ENCODE results near the gene RPS27L.

Gene RPS27L

GRCh38 chr15:63157118-63157843, at the start of gene RPS27L:
Gene RPS27L (minus strand): TSS chr15:63157477. CDS start chr15:63157405, 72 bp downstream.
- peak within 1 kb of the TSS; percentile 86 to 99 (median 95) for H3K27ac ChIP-seq
- H4K20me1 ChIP-seq = peaks cover 0 to 32% (median 8%) of the 10 kb centered on the region in 11 experiments; a peak in 8 of 22 replicates
- H3K4me1 ChIP-seq = peaks cover 16 to 48% (median 26%) of the 10 kb centered on the region in 10 experiments
- H3K36me3 ChIP-seq = peaks cover 25 to 36% (median 33%) of the 10 kb centered on the region in 11 experiments
- peak within 1 kb of the TSS; percentile 76 to 90 (median 82) for H3K4me3 ChIP-seq
- H3K9me3 ChIP-seq (replicated peaks in 1 of 11) = no peaks in the 10 kb centered on the region
- peak within 1 kb of the TSS; percentile 71 to 93 (median 86) for H3K4me2 ChIP-seq
- TF ChIP-seq Cebpa-rat (IDR thresholded peaks at IDR 0.05) = no peak
- peak within 1 kb of the TSS; percentile 90 to 99 (median 95) for H3K9ac ChIP-seq
- no peaks in the 10 kb centered on the region for H3K27me3 ChIP-seq

GRCh38 chr15:63206079-63206478, 48.8 kb upstream of the RPS27L start:
- Histone ChIP-seq H3K4me3 (no peak overlapping the region), H3K4me1 (peaks cover 56 to 97% (median 66%) of the 10 kb centered on the region in 10 experiments), H3K9me3 (replicated peaks in 1 of 11) (peaks cover 0 to 5% (median 0%) of the 10 kb centered on the region in 11 experiments; a peak in 2 of 22 replicates), H3K36me3 (peaks cover 3 to 26% (median 12%) of the 10 kb centered on the region in 11 experiments; a peak in 11 of 22 replicates), H3K4me2 (peak overlapping the region in 2 of 11 experiments; percentile 55 to 84; a peak in 4 of 22 replicates), H3K27me3 (no peaks in the 10 kb centered on the region), H3K9ac (no peak overlapping the region), H3K27ac (no peak overlapping the region), H4K20me1 (peaks cover 0 to 99% (median 28%) of the 10 kb centered on the region in 11 experiments; a peak in 12 of 22 replicates)
- no peak for TF ChIP-seq Cebpa-rat (IDR thresholded peaks at IDR 0.05)

DNA sequence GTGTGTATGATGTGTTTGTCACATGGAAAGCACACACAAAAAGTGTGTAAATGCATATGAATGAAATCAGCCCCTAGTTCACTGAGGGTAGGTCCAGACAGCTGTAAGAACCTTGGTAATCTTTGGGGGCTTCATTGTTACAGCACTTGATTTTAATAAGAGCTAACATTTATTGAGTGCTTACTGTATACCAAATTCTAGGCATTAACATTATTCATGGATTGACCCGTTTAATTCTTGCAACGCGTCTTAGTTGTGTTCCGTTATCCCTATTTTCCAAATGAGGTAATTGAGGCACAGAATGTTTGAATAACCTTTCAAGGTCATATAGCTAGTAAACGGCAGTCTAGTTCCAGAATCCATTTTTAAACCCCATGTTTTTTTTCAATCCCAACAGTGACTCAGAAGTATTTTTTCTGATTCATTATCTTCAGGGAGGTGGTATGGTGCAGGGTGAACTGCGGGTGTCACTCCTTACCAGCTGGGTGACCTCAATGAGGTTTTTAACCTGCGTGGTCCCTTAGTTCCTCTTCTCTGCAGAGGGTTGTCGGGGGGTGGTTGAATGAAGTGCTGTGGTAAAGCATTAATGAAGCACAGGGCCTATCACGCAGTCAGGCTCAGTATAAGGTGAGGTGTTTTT, 46.3 kb upstream of the RPS27L start:
- Histone ChIP-seq H3K27me3 (no peaks in the 10 kb centered on the region), H3K9ac (no peak overlapping the region), H3K27ac (peak overlapping the region in 4 of 11 experiments; percentile 18 to 56 (median 40); a peak in 7 of 22 replicates), H3K36me3 (peaks cover 14 to 43% (median 21%) of the 10 kb centered on the region in 11 experiments; a peak in 16 of 22 replicates), H3K4me1 (peaks cover 39 to 95% (median 48%) of the 10 kb centered on the region in 10 experiments), H3K4me3 (no peak overlapping the region), H3K9me3 (replicated peaks in 1 of 11) (peaks cover 0 to 6% (median 0%) of the 10 kb centered on the region in 11 experiments; a peak in 3 of 22 replicates), H3K4me2 (peak overlapping the region; percentile 16 to 76 (median 42); a peak in 19 of 22 replicates), H4K20me1 (peaks cover 0 to 100% (median 28%) of the 10 kb centered on the region in 11 experiments; a peak in 13 of 22 replicates)
- no peak for TF ChIP-seq Cebpa-rat (IDR thresholded peaks at IDR 0.05)

DNA sequence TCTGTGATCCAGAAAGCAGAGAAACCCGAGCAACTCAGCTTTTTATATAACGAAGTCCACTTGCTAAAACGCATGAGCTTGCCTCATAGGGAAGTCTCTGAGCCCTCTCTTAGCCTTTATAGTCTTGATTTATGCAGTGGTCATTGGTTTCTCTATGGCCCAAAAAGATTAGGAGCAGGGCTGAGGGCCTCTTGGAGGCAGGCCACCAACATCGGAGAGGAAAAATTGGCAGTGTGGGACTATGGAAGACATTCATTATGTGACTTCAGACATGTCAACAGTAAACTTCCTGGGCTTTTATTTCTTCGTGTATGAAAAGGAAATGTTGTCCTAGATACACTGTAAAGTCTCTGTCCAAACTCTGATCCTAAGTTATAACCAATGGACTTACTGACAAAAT, 45.6 kb upstream of the RPS27L start:
- H3K27ac ChIP-seq = peak overlapping the region in 5 of 11 experiments; percentile 2 to 56 (median 30); a peak in 7 of 22 replicates
- H3K4me3 ChIP-seq = no peak overlapping the region
- peak overlapping the region; percentile 16 to 76 (median 44); a peak in 19 of 22 replicates for H3K4me2 ChIP-seq
- H4K20me1 ChIP-seq = peaks cover 0 to 100% (median 28%) of the 10 kb centered on the region in 11 experiments; a peak in 13 of 22 replicates
- peaks cover 20 to 43% (median 26%) of the 10 kb centered on the region in 11 experiments; a peak in 18 of 22 replicates for H3K36me3 ChIP-seq
- peaks cover 32 to 95% (median 41%) of the 10 kb centered on the region in 10 experiments for H3K4me1 ChIP-seq
- H3K27me3 ChIP-seq = no peaks in the 10 kb centered on the region
- TF ChIP-seq Cebpa-rat (IDR thresholded peaks at IDR 0.05) = no peak
- no peak overlapping the region for H3K9ac ChIP-seq
- H3K9me3 ChIP-seq (replicated peaks in 1 of 11) = peaks cover 0 to 6% (median 0%) of the 10 kb centered on the region in 11 experiments; a peak in 3 of 22 replicates

- H3K9ac ChIP-seq = no peak overlapping the region
- peaks cover 0 to 100% (median 31%) of the 10 kb centered on the region in 11 experiments; a peak in 13 of 22 replicates for H4K20me1 ChIP-seq
- H3K9me3 ChIP-seq (replicated peaks in 1 of 11) = peaks cover 0 to 6% (median 0%) of the 10 kb centered on the region in 11 experiments; a peak in 3 of 22 replicates
- H3K4me3 ChIP-seq = no peak overlapping the region
- peaks cover 38 to 94% (median 46%) of the 10 kb centered on the region in 10 experiments for H3K4me1 ChIP-seq
- H3K27ac ChIP-seq = no peak overlapping the region
- no peak for TF ChIP-seq Cebpa-rat (IDR thresholded peaks at IDR 0.05)
- peaks cover 18 to 42% (median 29%) of the 10 kb centered on the region in 11 experiments; a peak in 19 of 22 replicates for H3K36me3 ChIP-seq
- peak overlapping the region in 6 of 11 experiments; percentile 0 to 66 (median 33); a peak in 7 of 22 replicates for H3K4me2 ChIP-seq
- H3K27me3 ChIP-seq = no peaks in the 10 kb centered on the region
Measured at GRCh38 chr15:63200464-63201249, 43.4 kb upstream of the RPS27L start.

GRCh38 chr15:63198371-63199250, 41.3 kb upstream of the RPS27L start:
- Histone ChIP-seq H3K4me1 (peaks cover 55 to 97% (median 60%) of the 10 kb centered on the region in 10 experiments), H3K9me3 (replicated peaks in 1 of 11) (peaks cover 0 to 6% (median 0%) of the 10 kb centered on the region in 11 experiments; a peak in 3 of 22 replicates), H3K9ac (no peak overlapping the region), H3K27me3 (no peaks in the 10 kb centered on the region), H3K36me3 (peaks cover 18 to 42% (median 29%) of the 10 kb centered on the region in 11 experiments; a peak in 19 of 22 replicates), H3K4me2 (peak overlapping the region in 2 of 11 experiments; percentile 42 to 43; a peak in 5 of 22 replicates), H4K20me1 (peaks cover 0 to 100% (median 19%) of the 10 kb centered on the region in 11 experiments; a peak in 11 of 22 replicates), H3K4me3 (no peak overlapping the region), H3K27ac (no peak overlapping the region)
- no peak for TF ChIP-seq Cebpa-rat (IDR thresholded peaks at IDR 0.05)

- Histone ChIP-seq H3K4me3 (no peak overlapping the region), H3K27ac (no peak overlapping the region), H3K4me2 (peak overlapping the region in 2 of 11 experiments; percentile 41 to 42; a peak in 4 of 22 replicates), H3K4me1 (peaks cover 55 to 97% (median 60%) of the 10 kb centered on the region in 10 experiments), H4K20me1 (peaks cover 0 to 100% (median 9%) of the 10 kb centered on the region in 11 experiments; a peak in 9 of 22 replicates), H3K36me3 (peaks cover 18 to 42% (median 29%) of the 10 kb centered on the region in 11 experiments; a peak in 19 of 22 replicates), H3K27me3 (no peaks in the 10 kb centered on the region), H3K9me3 (replicated peaks in 1 of 11) (peaks cover 0 to 6% (median 0%) of the 10 kb centered on the region in 11 experiments; a peak in 3 of 22 replicates), H3K9ac (no peak overlapping the region)
- no peak for TF ChIP-seq Cebpa-rat (IDR thresholded peaks at IDR 0.05)
Measured at GRCh38 chr15:63197626-63198025, 40.3 kb upstream of the RPS27L start.
